ENCODE data around the gene CDYL2.

DNA sequence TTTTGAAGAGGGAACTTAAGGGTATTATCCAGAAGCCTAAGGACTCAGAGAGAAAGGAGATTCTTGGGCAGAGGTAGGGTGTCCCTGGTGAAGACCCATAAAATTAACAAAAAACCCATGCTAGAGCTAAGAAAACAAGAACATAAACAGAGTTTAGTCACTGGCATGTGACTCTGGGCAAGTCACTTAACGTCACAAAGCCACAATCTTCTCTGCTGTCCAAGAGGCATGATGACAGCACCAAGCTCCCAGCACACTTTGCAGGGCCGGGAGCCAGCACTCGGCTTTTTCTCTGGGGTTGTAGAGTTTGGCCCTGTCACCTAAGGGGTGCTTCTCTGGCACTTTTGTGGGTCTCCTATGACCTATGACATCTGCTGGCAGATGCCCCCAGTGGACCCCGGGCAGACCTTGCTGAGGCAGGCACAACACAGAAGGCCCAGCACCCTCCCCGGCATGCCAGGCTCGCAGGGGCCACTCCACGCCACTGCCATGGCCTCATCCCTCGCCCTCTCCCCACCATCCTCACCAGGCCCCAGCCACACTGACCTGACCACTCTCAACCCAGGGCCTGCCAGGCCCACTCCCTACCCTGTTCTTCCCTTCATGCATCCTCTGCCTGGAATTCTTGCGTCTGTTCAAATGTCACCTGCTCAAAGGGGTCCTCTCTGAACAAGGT, 193.8 kb downstream of the CDYL2 start:
- TF ChIP-seq, protein P1, sequence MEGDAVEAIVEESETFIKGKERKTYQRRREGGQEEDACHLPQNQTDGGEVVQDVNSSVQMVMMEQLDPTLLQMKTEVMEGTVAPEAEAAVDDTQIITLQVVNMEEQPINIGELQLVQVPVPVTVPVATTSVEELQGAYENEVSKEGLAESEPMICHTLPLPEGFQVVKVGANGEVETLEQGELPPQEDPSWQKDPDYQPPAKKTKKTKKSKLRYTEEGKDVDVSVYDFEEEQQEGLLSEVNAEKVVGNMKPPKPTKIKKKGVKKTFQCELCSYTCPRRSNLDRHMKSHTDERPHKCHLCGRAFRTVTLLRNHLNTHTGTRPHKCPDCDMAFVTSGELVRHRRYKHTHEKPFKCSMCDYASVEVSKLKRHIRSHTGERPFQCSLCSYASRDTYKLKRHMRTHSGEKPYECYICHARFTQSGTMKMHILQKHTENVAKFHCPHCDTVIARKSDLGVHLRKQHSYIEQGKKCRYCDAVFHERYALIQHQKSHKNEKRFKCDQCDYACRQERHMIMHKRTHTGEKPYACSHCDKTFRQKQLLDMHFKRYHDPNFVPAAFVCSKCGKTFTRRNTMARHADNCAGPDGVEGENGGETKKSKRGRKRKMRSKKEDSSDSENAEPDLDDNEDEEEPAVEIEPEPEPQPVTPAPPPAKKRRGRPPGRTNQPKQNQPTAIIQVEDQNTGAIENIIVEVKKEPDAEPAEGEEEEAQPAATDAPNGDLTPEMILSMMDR (IDR thresholded peaks at IDR 0.05), result no peak
- TF ChIP-seq POLR2A (IDR thresholded peaks at IDR 0.05), result no peak
